GM23338 (cell line): Measurements from ENCODE around the gene MTMR8. TPM values are rescaled to one million over a fixed set of nuclear protein-coding genes. Genes with fewer than 3 reads are reported as not detected.

ENCODE experiments used
- ATAC-seq: fragments of 200-7000 bp; cut with Tn5 transposase; 3 replicates; pipeline ENCODE4 v1.9.1; 2020
- DNase-seq: peaks from one replicate; pipeline ENCODE4 v3.0.0-alpha.2; 2015; ENCODE audit warnings: low spot score
- H2AFZ ChIP-seq: fragments of 200-600 bp; sonication (generic); 2 replicates; pipeline ENCODE4 v1.8.0; 2016; ENCODE audit warnings: antibody characterized with exemption, mild to moderate bottlenecking, moderate library complexity
- H3F3A ChIP-seq: fragments of 200-600 bp; sonication (generic); replicated peaks from 2 replicates; pipeline ENCODE4 v1.8.0; 2017; ENCODE audit warnings: antibody characterized with exemption, mixed run types, low read depth
- H3K27ac ChIP-seq: fragments of 200-600 bp; sonication (generic); 2 replicates; pipeline ENCODE4 v1.6.1; 2016; ENCODE audit warnings: low read depth
- H3K27me3 ChIP-seq: fragments of 200-600 bp; sonication (generic); 2 replicates; pipeline ENCODE4 v1.8.0; 2016; ENCODE audit warnings: mild to moderate bottlenecking, mixed run types, moderate library complexity; ENCODE audit not compliant: insufficient read depth
- H3K36me3 ChIP-seq: fragments of 200-600 bp; sonication (generic); 2 replicates; pipeline ENCODE4 v1.8.0; 2016; ENCODE audit warnings: mild to moderate bottlenecking; ENCODE audit not compliant: insufficient read depth
- H3K4me1 ChIP-seq: fragments of 200-600 bp; sonication (generic); 2 replicates; pipeline ENCODE4 v1.8.0; 2016; ENCODE audit warnings: mild to moderate bottlenecking, moderate library complexity; ENCODE audit not compliant: insufficient read depth
- H3K4me2 ChIP-seq: fragments of 200-600 bp; sonication (generic); 2 replicates; pipeline ENCODE4 v1.7.1; 2017; ENCODE audit warnings: mixed run types
- H3K4me3 ChIP-seq: fragments of 200-600 bp; sonication (generic); 2 replicates; pipeline ENCODE4 v1.6.1; 2016; ENCODE audit warnings: mixed run types
- H3K79me2 ChIP-seq: fragments of 200-600 bp; sonication (generic); replicated peaks from 2 replicates; pipeline ENCODE4 v1.8.0; 2017; ENCODE audit warnings: mild to moderate bottlenecking; ENCODE audit not compliant: insufficient read depth
- H3K9me2 ChIP-seq: fragments of 200-600 bp; sonication (generic); 2 replicates; pipeline ENCODE4 v1.8.0; 2017; ENCODE audit not compliant: insufficient read depth
- H4K20me1 ChIP-seq: fragments of 200-600 bp; sonication (generic); replicated peaks from 2 replicates; pipeline ENCODE4 v1.8.0; 2017; ENCODE audit warnings: mild to moderate bottlenecking; ENCODE audit not compliant: insufficient read depth
- H3K27ac Mint-ChIP-seq: 2 replicates; pipeline ENCODE4 v1.8.0; 2020; ENCODE audit warnings: inconsistent platforms, mild to moderate bottlenecking, moderate library complexity, mixed read lengths
- H3K27me3 Mint-ChIP-seq: 3 replicates; pipeline ENCODE4 v1.8.0; 2022; ENCODE audit warnings: low read depth, mild to moderate bottlenecking, moderate library complexity, mixed read lengths, inconsistent platforms; ENCODE audit not compliant: insufficient read depth, poor library complexity
- H3K36me3 Mint-ChIP-seq: 3 replicates; pipeline ENCODE4 v1.8.0; 2021; ENCODE audit warnings: low read depth, mild to moderate bottlenecking, inconsistent platforms, moderate library complexity, mixed read lengths
- H3K4me1 Mint-ChIP-seq: 3 replicates; pipeline ENCODE4 v1.8.0; 2020; ENCODE audit warnings: mild to moderate bottlenecking, inconsistent platforms, mixed read lengths
- H3K4me3 Mint-ChIP-seq: 3 replicates; pipeline ENCODE4 v1.8.0; 2021; ENCODE audit warnings: moderate library complexity, mild to moderate bottlenecking, inconsistent platforms, mixed read lengths
- H3K9me3 Mint-ChIP-seq: 3 replicates; pipeline ENCODE4 v1.8.0; 2020; ENCODE audit warnings: moderate library complexity, mild to moderate bottlenecking, inconsistent platforms, mixed read lengths
- CREB1 ChIP-seq: fragments of 250-450 bp; sonication (Bioruptor Pico); IDR thresholded peaks from 2 replicates; pipeline ENCODE4 v1.5.0; 2020; ENCODE audit warnings: low read depth, mild to moderate bottlenecking, moderate library complexity
- CTCF ChIP-seq, 2 experiments: fragments of 200-600 bp in 1 of 2; sonication (generic) in 1 of 2; conservative IDR thresholded peaks; 2 replicates each; pipeline versions ENCODE4 v1.5.1 to v1.6.1; 2016 to 2017; ENCODE audit warnings: antibody characterized with exemption in 2 of 2, low read depth in 2 of 2, mild to moderate bottlenecking in 2 of 2, moderate library complexity in 1 of 2
- EZH2phosphoT487 ChIP-seq: fragments of 200-600 bp; sonication (generic); IDR thresholded peaks from one replicate; pipeline ENCODE4 v1.8.1; 2018; ENCODE audit warnings: antibody characterized with exemption; ENCODE audit not compliant: unreplicated experiment
- JUNB ChIP-seq: IDR thresholded peaks from one replicate; pipeline ENCODE4 v1.6.1; 2016; ENCODE audit warnings: antibody characterized with exemption; ENCODE audit not compliant: unreplicated experiment
- NANOG ChIP-seq: IDR thresholded peaks from 2 replicates; pipeline ENCODE4 v1.6.1; 2016; ENCODE audit warnings: antibody characterized with exemption, borderline replicate concordance
- ZNF114 ChIP-seq: fragments of 250-450 bp; sonication (Bioruptor Pico); IDR thresholded peaks from 2 replicates; pipeline ENCODE4 v1.5.0; 2020; ENCODE audit warnings: mild to moderate bottlenecking, moderate library complexity
- ZNF331 ChIP-seq: fragments of 250-450 bp; sonication (Bioruptor Pico); IDR thresholded peaks from 2 replicates; pipeline ENCODE4 v1.5.0; 2020; ENCODE audit warnings: low read depth, mild to moderate bottlenecking, moderate library complexity
- polyA plus RNA-seq: library from polyadenylated mRNA; unstranded; fragments of >200 nt; fragmentation: Nextera tagmentation; extraction: Ambion mirVana; gene quantifications from 2 replicates; pipeline ENCODE4 v1.2.1, GENCODE V29; 2016
- total RNA-seq: library from RNA; depleted of rRNA; stranded (reverse); fragments of >200 nt; shearing (Covaris generic); gene quantifications from 2 replicates; pipeline ENCODE4 v1.2.3, GENCODE V29; 2014

The MTMR8 gene
- total and polyA plus RNA-seq, 2 experiments from 2014 or later = 5.6 to 8.8 TPM

DNA sequence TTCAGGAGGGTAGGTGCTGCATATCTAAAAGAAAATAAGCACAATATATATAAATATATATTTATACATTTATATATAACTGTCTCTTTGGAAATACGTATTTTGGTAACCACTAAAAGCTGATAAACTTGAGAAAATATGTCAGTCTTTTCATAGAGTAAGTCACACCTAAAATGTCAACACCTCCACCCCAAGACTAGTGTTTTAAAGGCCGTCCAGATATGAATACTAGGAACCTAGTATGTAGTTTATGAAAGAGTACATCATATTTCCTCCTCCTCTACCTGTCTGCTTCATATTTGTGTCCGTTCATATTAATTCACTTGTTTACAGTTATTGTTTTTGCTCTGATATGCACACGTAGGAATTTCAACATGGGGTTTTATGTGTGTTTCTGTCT, 45.2 kb downstream of the MTMR8 start:
- Histone ChIP-seq H4K20me1 (no peaks in the 10 kb centered on the region), H3K79me2 (no peaks in the 10 kb centered on the region), H3K4me2 (no peak overlapping the region), H3F3A (no peaks in the 10 kb centered on the region), H3K36me3 (no peaks in the 10 kb centered on the region), H2AFZ (no peak overlapping the region), H3K4me1 (no peaks in the 10 kb centered on the region), H3K4me3 (no peak overlapping the region), H3K27me3 (no peaks in the 10 kb centered on the region), H3K27ac (no peak overlapping the region), H3K9me2 (no peaks in the 10 kb centered on the region)
- H3K36me3 Mint-ChIP-seq = no peaks in the 10 kb centered on the region; the same call in 1 of the 3 replicates
- H3K4me1 Mint-ChIP-seq = no peaks in the 10 kb centered on the region
- no peaks in the 10 kb centered on the region for H3K27me3 Mint-ChIP-seq
- ATAC-seq (no peak), DNase-seq (no peak)
- H3K4me3 Mint-ChIP-seq = no peak overlapping the region
- TF ChIP-seq JUNB (no peak), CREB1 (CRISPR knock-in tag) (no peak), CTCF (conservative IDR thresholded peaks at IDR 0.05; ENCODE audit: low read depth in 2 of 2) (no peak), ZNF114 (CRISPR knock-in tag) (no peak), ZNF331 (no peak), NANOG (no peak), EZH2phosphoT487 (no peak)
- H3K27ac Mint-ChIP-seq = no peak overlapping the region
- no peaks in the 10 kb centered on the region for H3K9me3 Mint-ChIP-seq

DNA sequence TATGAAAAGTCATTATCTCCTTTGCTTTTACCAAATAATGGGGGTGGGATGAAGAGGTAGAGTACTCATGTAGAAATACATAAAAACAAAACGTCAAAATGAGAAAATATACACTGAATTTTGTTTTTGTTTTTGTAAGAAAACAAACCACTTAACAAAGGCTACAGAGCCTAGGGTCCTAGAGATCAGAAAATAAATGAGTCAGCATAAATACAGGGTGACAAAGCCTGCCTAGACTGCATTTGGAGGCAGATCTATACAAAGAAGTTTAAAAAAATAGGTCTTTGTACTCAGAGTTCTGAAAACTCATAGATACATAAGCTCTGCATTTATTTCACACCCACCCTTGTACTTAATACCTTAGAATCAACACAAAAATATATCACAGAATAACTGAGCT, 52.4 kb downstream of the MTMR8 start:
- no peak for TF ChIP-seq ZNF331
- no peak for TF ChIP-seq CTCF (conservative IDR thresholded peaks at IDR 0.05; ENCODE audit: low read depth in 2 of 2)
- no peak for TF ChIP-seq ZNF114 (CRISPR knock-in tag)
- no peaks in the 10 kb centered on the region for H3K79me2 ChIP-seq
- no peaks in the 10 kb centered on the region for H3K36me3 ChIP-seq
- H3K4me1 ChIP-seq = no peaks in the 10 kb centered on the region
- H3K27ac ChIP-seq = no peak overlapping the region
- H3K27me3 ChIP-seq = no peaks in the 10 kb centered on the region
- no peaks in the 10 kb centered on the region for H3K36me3 Mint-ChIP-seq
- H2AFZ ChIP-seq = no peak overlapping the region
- no peaks in the 10 kb centered on the region for H4K20me1 ChIP-seq
- no peaks in the 10 kb centered on the region for H3K27me3 Mint-ChIP-seq
- H3K9me3 Mint-ChIP-seq = no peaks in the 10 kb centered on the region
- H3K4me2 ChIP-seq = no peak overlapping the region
- H3K4me1 Mint-ChIP-seq = no peaks in the 10 kb centered on the region; the same call in 2 of the 3 replicates
- H3K27ac Mint-ChIP-seq = no peak overlapping the region
- no peak overlapping the region for H3K4me3 Mint-ChIP-seq
- no peaks in the 10 kb centered on the region for H3F3A ChIP-seq
- no peaks in the 10 kb centered on the region for H3K9me2 ChIP-seq
- no peak for DNase-seq
- ATAC-seq = no peak
- no peak overlapping the region for H3K4me3 ChIP-seq
